ENCODE data around the gene DDX43. TPM values are rescaled to one million over a fixed set of nuclear protein-coding genes. Genes with fewer than 3 reads are reported as not detected.

The DDX43 gene
- polyA plus RNA-seq (2013, experiment 1 of 2) = not detected
- not detected for polyA plus RNA-seq (2013, experiment 2 of 2)

DNA sequence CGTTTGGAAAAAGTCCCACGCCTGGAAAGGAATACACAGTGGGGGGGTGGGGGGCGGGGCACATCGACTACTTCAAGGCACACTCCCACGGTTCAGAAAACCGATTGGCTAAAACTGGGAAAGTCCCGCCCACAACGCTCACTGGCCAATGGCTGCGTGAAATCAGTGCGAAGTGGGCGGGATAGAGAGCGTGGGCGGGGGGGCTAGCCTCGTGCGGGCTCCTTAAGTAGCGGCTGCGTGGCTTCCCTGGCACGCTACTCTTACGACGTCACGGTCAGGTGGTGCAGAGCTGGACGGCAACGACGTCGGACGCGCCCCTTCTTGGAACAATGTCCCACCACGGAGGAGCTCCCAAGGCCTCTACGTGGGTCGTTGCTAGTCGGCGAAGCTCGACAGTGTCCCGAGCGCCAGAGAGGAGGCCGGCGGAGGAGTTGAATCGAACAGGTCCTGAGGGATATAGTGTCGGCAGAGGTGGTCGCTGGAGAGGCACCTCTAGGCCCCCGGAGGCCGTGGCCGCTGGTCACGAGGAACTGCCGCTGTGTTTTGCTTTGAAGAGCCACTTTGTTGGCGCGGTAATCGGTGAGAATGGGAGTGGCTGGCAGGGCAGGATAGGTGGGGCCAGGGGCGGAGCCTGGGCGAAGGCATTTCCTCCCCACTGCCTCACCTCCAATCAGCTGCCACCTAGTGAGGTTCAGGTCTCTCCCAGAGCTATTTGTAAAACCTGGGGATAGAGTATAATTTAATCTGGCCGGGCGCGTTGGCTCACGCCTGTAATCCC is at the start of gene DDX43:
Gene DDX43, plus strand, starts transcription at position 252 of the 778 bp plus-strand sequence. Its CDS starts 78 bp downstream, at position 330.
- H3K27me3 ChIP-seq (ENCODE audit: insufficient read depth, low read length) = no peaks in the 10 kb centered on the region
- H3K4me1 ChIP-seq (ENCODE audit: insufficient read depth, low read length) = peaks cover 6% of the 10 kb centered on the region; the same call in 1 of the 2 replicates
- no peak within 1 kb of the TSS for H3K9ac ChIP-seq (ENCODE audit: low read depth, low read length)
- H3K27ac ChIP-seq (ENCODE audit: low read depth, low read length) = no peak within 1 kb of the TSS
- no peak within 1 kb of the TSS for H3K4me3 ChIP-seq (ENCODE audit: low read length)
- H3K9me3 ChIP-seq (ENCODE audit: insufficient read depth, low read depth, low read length) = no peaks in the 10 kb centered on the region
- H3K36me3 ChIP-seq (ENCODE audit: insufficient read depth, low read length) = no peaks in the 10 kb centered on the region
- WGBS = 97% methylated on average over 52 of the region's 54 CpGs

DNA sequence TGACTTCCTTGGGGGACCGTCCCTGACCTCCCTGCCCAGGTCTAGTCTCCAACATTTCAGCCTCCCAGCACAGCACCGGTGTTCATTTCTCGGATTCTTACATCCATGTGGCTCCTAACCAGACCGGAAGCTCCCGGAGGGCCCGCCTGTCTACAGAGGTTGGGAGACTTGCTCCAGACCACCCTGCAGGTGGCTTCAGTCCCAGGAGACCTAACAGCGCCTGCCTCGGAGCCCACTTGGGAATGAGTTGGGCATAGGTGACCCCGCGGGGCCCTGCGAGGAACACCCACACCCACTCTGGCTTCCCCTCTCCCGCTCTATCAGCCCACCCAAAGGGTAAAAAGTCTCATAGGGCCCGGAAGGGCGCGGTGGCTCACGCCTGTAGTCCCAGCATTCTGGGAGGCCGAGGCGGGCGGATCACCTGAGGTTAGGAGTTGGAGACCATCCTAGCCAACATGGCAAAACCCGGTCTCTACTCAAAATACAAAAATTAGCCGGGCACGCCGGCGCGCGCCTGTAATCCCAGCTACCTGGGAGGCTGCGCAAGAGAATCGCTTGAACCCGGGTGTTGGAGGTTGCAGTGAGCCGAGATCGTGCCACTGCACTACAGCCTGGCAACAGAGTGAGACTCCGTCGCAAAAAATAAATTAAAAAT is 46.0 kb upstream of the DDX43 start:
- H3K4me3 ChIP-seq (ENCODE audit: low read length) = no peak overlapping the region
- peak overlapping the region; percentile 4; the same call in 1 of the 2 replicates for H3K9ac ChIP-seq (ENCODE audit: low read depth, low read length)
- peaks cover 26% of the 10 kb centered on the region for H3K4me1 ChIP-seq (ENCODE audit: insufficient read depth, low read length)
- H3K36me3 ChIP-seq (ENCODE audit: insufficient read depth, low read length) = no peaks in the 10 kb centered on the region
- H3K27me3 ChIP-seq (ENCODE audit: insufficient read depth, low read length) = no peaks in the 10 kb centered on the region
- 95% methylated on average over 33 of the region's 33 CpGs for WGBS
- H3K9me3 ChIP-seq (ENCODE audit: insufficient read depth, low read depth, low read length) = no peaks in the 10 kb centered on the region
- H3K27ac ChIP-seq (ENCODE audit: low read depth, low read length) = peak overlapping the region; percentile 94; the same call in 1 of the 2 replicates

DNA sequence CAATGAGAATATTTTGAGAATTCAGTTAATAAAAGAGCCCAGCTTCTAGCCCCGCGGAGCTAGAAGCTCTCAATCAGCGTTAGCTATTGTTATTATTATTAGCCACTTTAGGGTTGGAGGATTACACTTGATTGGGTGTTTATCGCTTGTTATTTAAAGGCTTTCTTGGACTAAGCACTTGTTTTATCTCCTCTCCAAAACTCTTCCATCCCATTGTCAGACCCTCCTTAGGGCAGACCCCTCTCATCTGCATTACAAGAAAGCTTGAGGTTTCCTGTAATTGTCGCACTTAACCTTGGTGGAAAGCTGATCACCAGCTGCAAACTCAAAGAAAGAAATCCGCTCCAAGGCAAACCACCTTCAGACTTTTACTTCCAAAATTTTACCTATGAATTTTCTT is 45.3 kb upstream of the DDX43 start:
- no peaks in the 10 kb centered on the region for H3K36me3 ChIP-seq (ENCODE audit: insufficient read depth, low read length)
- peaks cover 26% of the 10 kb centered on the region for H3K4me1 ChIP-seq (ENCODE audit: insufficient read depth, low read length)
- H3K27ac ChIP-seq (ENCODE audit: low read depth, low read length) = peak overlapping the region; percentile 98
- H3K4me3 ChIP-seq (ENCODE audit: low read length) = peak overlapping the region; percentile 37
- H3K9ac ChIP-seq (ENCODE audit: low read depth, low read length) = peak overlapping the region; percentile 76
- no peaks in the 10 kb centered on the region for H3K9me3 ChIP-seq (ENCODE audit: insufficient read depth, low read depth, low read length)
- 23% methylated on average over 5 of the region's 6 CpGs for WGBS
- H3K27me3 ChIP-seq (ENCODE audit: insufficient read depth, low read length) = no peaks in the 10 kb centered on the region

DNA sequence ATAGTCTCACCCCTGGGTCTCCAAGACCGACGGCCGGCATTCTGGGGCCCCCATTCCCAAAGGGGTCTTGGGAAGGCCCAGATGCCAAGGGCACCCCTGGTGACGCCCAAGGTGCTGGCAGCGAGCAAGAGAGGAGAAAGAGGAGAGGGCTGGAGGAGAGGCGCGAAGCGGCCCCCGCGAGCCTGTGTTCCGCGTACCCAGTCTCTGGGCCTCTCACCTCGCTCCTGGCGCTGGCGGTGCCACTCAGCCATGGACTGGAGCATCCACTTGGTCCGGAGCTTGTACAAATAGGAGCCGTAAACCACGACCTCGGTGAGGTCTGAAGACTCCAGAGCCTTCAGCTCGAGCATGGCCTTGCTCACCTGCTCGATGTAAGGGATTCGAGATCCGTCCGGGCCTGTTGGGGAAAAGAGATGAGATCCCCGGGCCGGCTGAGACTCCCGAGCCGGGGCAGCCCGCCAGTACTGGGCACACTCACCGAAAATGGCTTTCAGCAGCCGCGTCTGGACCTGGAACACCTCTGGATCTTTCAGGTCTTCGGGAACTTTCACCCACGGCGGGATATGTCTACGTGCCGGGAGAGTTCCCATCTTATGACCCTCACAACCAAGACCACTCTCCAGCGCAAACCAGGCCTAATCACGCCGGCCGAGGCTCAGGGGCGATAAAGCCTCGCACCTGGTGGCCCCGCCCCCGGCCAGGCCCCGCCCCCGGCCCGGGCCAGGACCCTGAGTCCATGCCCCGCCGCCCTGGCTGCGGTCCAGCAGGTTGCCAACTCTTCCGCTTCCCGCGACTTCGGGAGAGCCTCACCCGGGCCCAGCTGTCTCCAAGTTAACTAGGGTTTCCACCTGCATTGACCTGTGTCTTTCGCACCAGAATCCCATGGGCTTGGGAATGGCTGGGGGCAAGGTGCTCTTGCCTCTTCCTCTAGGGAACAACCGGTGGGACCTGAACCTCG is 40.7 kb upstream of the DDX43 start, which contains the start of gene DPPA5:
Gene DPPA5, minus strand, starts transcription at position 641 of the 958 bp plus-strand sequence. Its CDS starts 51 bp downstream, at position 590.
- Histone ChIP-seq H3K4me1 (ENCODE audit: insufficient read depth, low read length) (peaks cover 22% of the 10 kb centered on the region; the same call in 1 of the 2 replicates), H3K9ac (ENCODE audit: low read depth, low read length) (no peak within 1 kb of the TSS), H3K27me3 (ENCODE audit: insufficient read depth, low read length) (no peaks in the 10 kb centered on the region), H3K9me3 (ENCODE audit: insufficient read depth, low read depth, low read length) (no peaks in the 10 kb centered on the region), H3K27ac (ENCODE audit: low read depth, low read length) (no peak within 1 kb of the TSS), H3K36me3 (ENCODE audit: insufficient read depth, low read length) (no peaks in the 10 kb centered on the region), H3K4me3 (ENCODE audit: low read length) (no peak within 1 kb of the TSS)
- WGBS = 96% methylated on average over 59 of the region's 59 CpGs

DNA sequence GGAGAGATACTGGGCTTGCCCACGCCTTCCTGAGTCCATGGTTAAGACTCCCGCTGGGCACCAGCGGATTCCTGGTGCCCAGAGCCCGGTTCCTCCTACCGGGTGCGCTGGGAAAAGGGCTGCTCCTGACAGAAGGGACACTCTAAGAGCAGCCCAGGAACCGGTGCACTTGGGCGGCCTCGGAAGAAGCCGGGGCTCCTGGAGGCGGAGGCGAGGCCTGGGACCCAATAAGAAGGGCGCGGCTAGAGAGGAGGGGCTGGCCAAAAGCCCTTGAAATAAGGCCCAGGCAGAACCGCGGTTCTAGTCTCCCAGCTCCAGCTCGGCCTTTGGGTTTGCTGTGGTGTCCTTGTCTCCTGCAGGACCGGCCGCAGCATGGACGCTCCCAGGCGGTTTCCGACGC is 32.3 kb upstream of the DDX43 start, which contains the start of gene KHDC3L:
Gene KHDC3L, plus strand, starts transcription at position 301 of the 400 bp plus-strand sequence. Its CDS starts 72 bp downstream, at position 373.
- Histone ChIP-seq H3K4me1 (ENCODE audit: insufficient read depth, low read length) (no peaks in the 10 kb centered on the region), H3K27ac (ENCODE audit: low read depth, low read length) (no peak within 1 kb of the TSS), H3K9me3 (ENCODE audit: insufficient read depth, low read depth, low read length) (0 out of 2 replicates have a peak, but pooled peaks cover 4% of the 10 kb centered on the region), H3K36me3 (ENCODE audit: insufficient read depth, low read length) (no peaks in the 10 kb centered on the region), H3K27me3 (ENCODE audit: insufficient read depth, low read length) (no peaks in the 10 kb centered on the region), H3K4me3 (ENCODE audit: low read length) (no peak within 1 kb of the TSS), H3K9ac (ENCODE audit: low read depth, low read length) (no peak within 1 kb of the TSS)
- WGBS = 96% methylated on average over 23 of the region's 23 CpGs

- Histone ChIP-seq H3K27ac (ENCODE audit: low read depth, low read length) (no peak overlapping the region), H3K36me3 (ENCODE audit: insufficient read depth, low read length) (no peaks in the 10 kb centered on the region), H3K4me3 (ENCODE audit: low read length) (no peak overlapping the region), H3K9me3 (ENCODE audit: insufficient read depth, low read depth, low read length) (0 out of 2 replicates have a peak, but pooled peaks cover 4% of the 10 kb centered on the region), H3K27me3 (ENCODE audit: insufficient read depth, low read length) (no peaks in the 10 kb centered on the region), H3K9ac (ENCODE audit: low read depth, low read length) (no peak overlapping the region), H3K4me1 (ENCODE audit: insufficient read depth, low read length) (peaks cover 2% of the 10 kb centered on the region)
- WGBS = 97% methylated on average over 31 of the region's 31 CpGs
These were observed 31.6 kb upstream of the DDX43 start for GRCh38 chr6:73362869-73363536.

- Histone ChIP-seq H3K4me3 (ENCODE audit: low read length) (no peak overlapping the region), H3K27ac (ENCODE audit: low read depth, low read length) (no peak overlapping the region), H3K27me3 (ENCODE audit: insufficient read depth, low read length) (no peaks in the 10 kb centered on the region), H3K36me3 (ENCODE audit: insufficient read depth, low read length) (no peaks in the 10 kb centered on the region), H3K9ac (ENCODE audit: low read depth, low read length) (no peak overlapping the region), H3K4me1 (ENCODE audit: insufficient read depth, low read length) (peaks cover 6% of the 10 kb centered on the region), H3K9me3 (ENCODE audit: insufficient read depth, low read depth, low read length) (0 out of 2 replicates have a peak, but pooled peaks cover 4% of the 10 kb centered on the region)
- 95% methylated on average over 23 of the region's 23 CpGs for WGBS
These were observed 31.1 kb upstream of the DDX43 start for GRCh38 chr6:73363537-73363875.

DNA sequence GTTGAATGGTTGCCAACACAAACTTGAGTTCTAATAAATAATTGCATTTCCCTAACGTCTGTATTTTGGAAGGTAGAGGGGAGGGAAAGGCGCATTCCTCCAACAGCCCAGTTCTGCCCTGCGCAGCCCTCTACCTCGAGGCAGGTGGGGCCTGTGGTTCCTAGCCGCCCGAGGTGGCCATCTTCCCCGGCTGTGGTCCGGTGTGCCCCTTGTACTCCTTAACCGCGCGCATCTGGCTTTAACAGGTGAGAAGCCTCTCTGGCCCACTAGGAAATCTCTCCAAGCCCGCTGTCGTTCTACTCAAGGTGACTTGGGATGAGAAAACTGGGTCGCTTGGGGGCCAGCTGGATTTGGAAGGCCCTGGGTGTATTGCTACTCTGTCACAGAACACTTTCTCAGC is 30.5 kb upstream of the DDX43 start:
- H3K4me3 ChIP-seq (ENCODE audit: low read length) = no peak overlapping the region
- no peaks in the 10 kb centered on the region for H3K27me3 ChIP-seq (ENCODE audit: insufficient read depth, low read length)
- WGBS = 95% methylated on average over 14 of the region's 14 CpGs
- peaks cover 8% of the 10 kb centered on the region for H3K4me1 ChIP-seq (ENCODE audit: insufficient read depth, low read length)
- no peak overlapping the region for H3K27ac ChIP-seq (ENCODE audit: low read depth, low read length)
- H3K9ac ChIP-seq (ENCODE audit: low read depth, low read length) = no peak overlapping the region
- H3K36me3 ChIP-seq (ENCODE audit: insufficient read depth, low read length) = no peaks in the 10 kb centered on the region
- 0 out of 2 replicates have a peak, but pooled peaks cover 4% of the 10 kb centered on the region for H3K9me3 ChIP-seq (ENCODE audit: insufficient read depth, low read depth, low read length)

DNA sequence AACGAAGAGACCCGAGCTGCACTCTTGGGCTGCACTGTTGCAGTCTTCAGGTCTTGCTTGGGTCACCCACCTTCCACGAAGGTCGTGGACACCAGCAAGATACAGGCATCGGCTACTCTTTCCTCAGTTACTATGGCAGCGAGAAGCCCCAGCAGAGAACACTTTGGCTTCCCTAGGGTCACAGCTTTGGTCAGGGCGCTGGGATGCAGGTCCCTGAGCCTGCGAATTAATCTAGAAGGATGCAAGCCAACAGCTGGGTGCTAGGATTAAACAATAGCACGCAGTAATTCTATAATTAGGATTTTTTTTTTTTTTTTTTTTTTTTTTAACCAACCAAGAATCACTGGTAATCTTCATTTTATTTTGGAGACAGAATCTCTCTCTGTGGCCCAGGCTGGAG is 30.1 kb upstream of the DDX43 start:
- Histone ChIP-seq H3K9me3 (ENCODE audit: insufficient read depth, low read depth, low read length) (0 out of 2 replicates have a peak, but pooled peaks cover 4% of the 10 kb centered on the region), H3K27ac (ENCODE audit: low read depth, low read length) (no peak overlapping the region), H3K36me3 (ENCODE audit: insufficient read depth, low read length) (no peaks in the 10 kb centered on the region), H3K4me1 (ENCODE audit: insufficient read depth, low read length) (peaks cover 8% of the 10 kb centered on the region), H3K9ac (ENCODE audit: low read depth, low read length) (no peak overlapping the region), H3K4me3 (ENCODE audit: low read length) (no peak overlapping the region), H3K27me3 (ENCODE audit: insufficient read depth, low read length) (no peaks in the 10 kb centered on the region)
- 95% methylated on average over 8 of the region's 9 CpGs for whole genome bisulfite sequencing

DNA sequence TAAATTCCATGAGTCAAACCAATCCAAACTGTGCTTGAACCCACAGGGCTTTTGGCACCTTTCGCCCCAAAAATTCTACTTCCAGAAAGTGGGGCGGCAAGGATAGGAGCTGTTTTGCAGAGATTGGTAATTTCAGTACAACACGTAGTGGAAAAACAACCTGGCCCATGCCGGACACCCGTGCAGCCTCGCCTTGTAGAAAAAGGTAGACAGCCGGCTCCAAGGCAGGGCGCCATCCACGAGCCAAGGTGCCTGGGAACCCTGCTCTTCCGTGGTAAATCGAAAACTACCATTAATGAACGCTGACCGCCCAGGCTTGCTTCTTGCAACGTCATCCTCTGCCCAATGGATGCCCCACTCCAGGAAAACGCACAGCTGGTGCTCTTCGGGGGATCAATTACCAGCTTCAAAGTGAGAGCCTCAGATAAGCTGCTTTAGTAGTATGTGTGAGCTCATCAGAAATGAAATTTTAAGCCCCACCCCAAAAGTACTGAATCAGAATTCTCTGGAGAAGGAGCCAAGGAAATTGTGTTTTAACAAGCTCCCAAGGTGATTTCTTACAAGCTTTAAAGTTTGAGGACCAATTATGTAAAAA is 26.8 kb upstream of the DDX43 start:
- H3K9me3 ChIP-seq (ENCODE audit: insufficient read depth, low read depth, low read length) = peaks cover 4% of the 10 kb centered on the region; the same call in 1 of the 2 replicates
- H3K36me3 ChIP-seq (ENCODE audit: insufficient read depth, low read length) = no peaks in the 10 kb centered on the region
- WGBS = 87% methylated on average over 16 of the region's 16 CpGs
- H3K4me1 ChIP-seq (ENCODE audit: insufficient read depth, low read length) = peaks cover 8% of the 10 kb centered on the region
- H3K4me3 ChIP-seq (ENCODE audit: low read length) = no peak overlapping the region
- no peak overlapping the region for H3K9ac ChIP-seq (ENCODE audit: low read depth, low read length)
- H3K27me3 ChIP-seq (ENCODE audit: insufficient read depth, low read length) = no peaks in the 10 kb centered on the region
- no peak overlapping the region for H3K27ac ChIP-seq (ENCODE audit: low read depth, low read length)
